Measurements from ENCODE around the gene IP6K3. TPM values are rescaled to one million over a fixed set of nuclear protein-coding genes. Genes with fewer than 3 reads are reported as not detected.

Gene IP6K3
- total RNA-seq, 1 donor from 2014 or later = 2.7 TPM

GRCh38 chr6:33778444-33779121, 31.9 kb upstream of the IP6K3 start:
- Mint-ChIP-seq H3K27me3 (ENCODE audit: unreplicated experiment) (peaks cover 1% of the 10 kb centered on the region), H3K4me1 (ENCODE audit: low read depth, unreplicated experiment) (peaks cover 35% of the 10 kb centered on the region), H3K36me3 (ENCODE audit: unreplicated experiment) (no peaks in the 10 kb centered on the region), H3K27ac (ENCODE audit: unreplicated experiment) (no peak overlapping the region), H3K9me3 (ENCODE audit: unreplicated experiment) (no peaks in the 10 kb centered on the region), H3K4me3 (ENCODE audit: unreplicated experiment) (no peak overlapping the region)
- no peak for TF ChIP-seq CTCF (IDR thresholded peaks at IDR 0.05; ENCODE audit: partially characterized antibody, unreplicated experiment)
- DNase-seq = no peak

- Mint-ChIP-seq H3K4me1 (ENCODE audit: low read depth, unreplicated experiment) (peaks cover 40% of the 10 kb centered on the region), H3K9me3 (ENCODE audit: unreplicated experiment) (no peaks in the 10 kb centered on the region), H3K27me3 (ENCODE audit: unreplicated experiment) (peaks cover 1% of the 10 kb centered on the region), H3K36me3 (ENCODE audit: unreplicated experiment) (no peaks in the 10 kb centered on the region), H3K4me3 (ENCODE audit: unreplicated experiment) (no peak overlapping the region), H3K27ac (ENCODE audit: unreplicated experiment) (no peak overlapping the region)
- no peak for DNase-seq
- no peak for TF ChIP-seq CTCF (IDR thresholded peaks at IDR 0.05; ENCODE audit: partially characterized antibody, unreplicated experiment)
These were observed 31.0 kb upstream of the IP6K3 start for GRCh38 chr6:33777398-33778388.

GRCh38 chr6:33776764-33777163, 30.1 kb upstream of the IP6K3 start:
- H3K36me3 Mint-ChIP-seq (ENCODE audit: unreplicated experiment) = no peaks in the 10 kb centered on the region
- peaks cover 39% of the 10 kb centered on the region for H3K4me1 Mint-ChIP-seq (ENCODE audit: low read depth, unreplicated experiment)
- TF ChIP-seq CTCF (IDR thresholded peaks at IDR 0.05; ENCODE audit: partially characterized antibody, unreplicated experiment) = no peak
- peaks cover 1% of the 10 kb centered on the region for H3K27me3 Mint-ChIP-seq (ENCODE audit: unreplicated experiment)
- H3K9me3 Mint-ChIP-seq (ENCODE audit: unreplicated experiment) = peaks cover 3% of the 10 kb centered on the region
- H3K27ac Mint-ChIP-seq (ENCODE audit: unreplicated experiment) = no peak overlapping the region
- DNase-seq = no peak
- no peak overlapping the region for H3K4me3 Mint-ChIP-seq (ENCODE audit: unreplicated experiment)

- Mint-ChIP-seq H3K27ac (ENCODE audit: unreplicated experiment) (no peak overlapping the region), H3K36me3 (ENCODE audit: unreplicated experiment) (no peaks in the 10 kb centered on the region), H3K4me3 (ENCODE audit: unreplicated experiment) (no peak overlapping the region), H3K4me1 (ENCODE audit: low read depth, unreplicated experiment) (peaks cover 37% of the 10 kb centered on the region), H3K27me3 (ENCODE audit: unreplicated experiment) (peaks cover 1% of the 10 kb centered on the region), H3K9me3 (ENCODE audit: unreplicated experiment) (peaks cover 3% of the 10 kb centered on the region)
- DNase-seq = no peak
- TF ChIP-seq CTCF (IDR thresholded peaks at IDR 0.05; ENCODE audit: partially characterized antibody, unreplicated experiment) = no peak
These were observed 29.5 kb upstream of the IP6K3 start for GRCh38 chr6:33776186-33776585.
